Hematopoietic multipotent progenitor cell treated with erythropoietin and hydrocortisone succinate and interleukin-3 and kit ligand, for 17 days (in vitro differentiated cells): ENCODE data around the gene CYBB.

ENCODE experiments used
- DNase-seq: peaks from one replicate; pipeline ENCODE4 v3.0.0-alpha.2; 2015; ENCODE audit warnings: low spot score

The CYBB gene

GRCh38 chrX:37844622-37845021 lies 64.8 kb downstream of the CYBB start:
- DNase-seq: no peak

GRCh38 chrX:37846141-37846540 lies 66.3 kb downstream of the CYBB start:
- no peak for DNase-seq

GRCh38 chrX:37846558-37846933 lies 66.7 kb downstream of the CYBB start:
- no peak for DNase-seq

- peak; percentile 22 for DNase-seq
These were observed 67.3 kb downstream of the CYBB start, which contains the start of gene DYNLT3 for GRCh38 chrX:37846934-37847732. Gene DYNLT3 (minus strand): TSS chrX:37847571. CDS start chrX:37847510, 61 bp downstream.

DNA sequence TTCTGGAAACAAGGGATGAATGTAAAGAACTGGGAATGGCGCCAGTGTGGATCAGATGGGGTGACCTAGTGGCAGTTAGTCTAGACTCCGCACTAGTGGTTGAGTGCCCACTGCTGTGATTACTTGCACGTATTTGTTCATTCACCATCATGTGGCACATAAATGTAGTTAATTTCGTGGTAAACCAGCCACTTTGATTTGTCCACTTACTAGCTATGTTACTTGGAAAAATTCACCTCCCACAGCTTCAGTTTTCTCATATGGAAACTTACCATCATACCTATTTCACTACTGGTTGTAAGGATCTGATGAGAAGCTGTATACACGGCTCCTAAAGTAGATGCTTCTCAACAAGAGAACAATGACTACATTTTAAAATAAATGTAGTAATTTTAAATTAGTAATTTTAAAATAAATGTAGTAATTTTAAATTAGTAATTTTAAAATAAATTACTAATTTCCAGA lies 67.9 kb downstream of the CYBB start:
- no peak for DNase-seq

GRCh38 chrX:37854148-37854547 lies 74.3 kb downstream of the CYBB start:
- no peak for DNase-seq

GRCh38 chrX:37854748-37855147 lies 74.9 kb downstream of the CYBB start:
- no peak for DNase-seq

DNA sequence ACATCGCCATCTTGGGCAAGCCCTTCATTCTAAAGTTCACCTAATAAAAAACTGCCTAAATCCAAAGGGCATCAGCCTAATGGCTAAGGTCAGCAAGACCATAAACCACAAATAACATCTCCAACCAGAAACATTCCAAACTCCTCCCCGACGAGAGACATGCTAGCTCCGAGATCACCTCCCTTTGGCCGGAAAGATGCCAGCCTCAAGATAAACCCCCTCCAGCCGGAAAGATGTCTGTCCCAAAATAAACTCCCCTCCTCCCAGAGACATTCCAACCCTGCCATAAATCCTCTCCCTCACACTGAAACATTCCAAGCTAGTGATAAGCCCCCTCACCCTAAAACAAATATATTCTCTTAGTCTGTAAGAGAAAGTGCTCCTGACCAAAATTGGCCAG lies 80.9 kb downstream of the CYBB start:
- DNase-seq: no peak

DNA sequence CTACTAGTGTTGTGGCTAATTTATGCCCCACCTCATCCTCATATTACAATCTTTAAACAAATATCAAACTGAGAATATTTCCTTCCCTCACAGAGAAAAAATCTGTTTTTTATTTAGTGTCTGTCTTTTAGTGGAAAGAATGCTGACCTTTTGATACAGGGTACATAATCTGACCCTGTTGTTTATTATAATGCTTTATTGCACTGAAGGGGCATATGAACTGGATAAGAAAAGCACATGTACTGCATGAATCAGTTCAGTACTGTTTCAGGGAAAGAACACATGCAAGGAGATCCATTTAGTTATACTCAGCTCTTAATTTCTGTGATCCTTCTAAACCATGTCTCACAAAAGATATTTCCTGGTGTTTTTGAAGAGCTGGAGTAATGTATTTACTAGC lies 83.0 kb downstream of the CYBB start:
- no peak for DNase-seq
